Measurements from ENCODE around the gene PAFAH1B2.
"Not testable (repeated sequence)": the region's sequence is repeated elsewhere in the genome, so short reads cannot be mapped to it uniquely, and the experiment has no call there.

The PAFAH1B2 gene

GRCh38 chr11:117206111-117206510, 62.0 kb downstream of the PAFAH1B2 start:
- not testable (repeated sequence) for DNase-seq

- DNase-seq = not testable (repeated sequence)
Observed at GRCh38 chr11:117206859-117207258, 62.8 kb downstream of the PAFAH1B2 start.

- DNase-seq = not testable (repeated sequence)
Observed at GRCh38 chr11:117207481-117207880, 63.4 kb downstream of the PAFAH1B2 start.

- DNase-seq = not testable (repeated sequence)
Observed at GRCh38 chr11:117208710-117209109, 64.6 kb downstream of the PAFAH1B2 start.

- DNase-seq = not testable (repeated sequence)
Observed at GRCh38 chr11:117209351-117210125, 65.5 kb downstream of the PAFAH1B2 start.

GRCh38 chr11:117210620-117211019, 66.5 kb downstream of the PAFAH1B2 start:
- DNase-seq = no peak

- no peak for DNase-seq
Observed at GRCh38 chr11:117212697-117213355, 68.7 kb downstream of the PAFAH1B2 start.

GRCh38 chr11:117214404-117215110, 70.5 kb downstream of the PAFAH1B2 start:
- no peak for DNase-seq

GRCh38 chr11:117217141-117218084, 73.3 kb downstream of the PAFAH1B2 start:
- no peak for DNase-seq

- no peak for DNase-seq
Observed at GRCh38 chr11:117218133-117218915, 74.2 kb downstream of the PAFAH1B2 start.

- DNase-seq = no peak
Observed at GRCh38 chr11:117219001-117219400, 74.9 kb downstream of the PAFAH1B2 start.

- DNase-seq = no peak
Observed at GRCh38 chr11:117219455-117219854, 75.4 kb downstream of the PAFAH1B2 start.

- no peak for DNase-seq
Observed at GRCh38 chr11:117219995-117220394, 75.9 kb downstream of the PAFAH1B2 start.

GRCh38 chr11:117220568-117220967, 76.5 kb downstream of the PAFAH1B2 start:
- DNase-seq = no peak

GRCh38 chr11:117220999-117221774, 77.1 kb downstream of the PAFAH1B2 start:
- DNase-seq = no peak

- peak; percentile 31 for DNase-seq
Observed at GRCh38 chr11:117221775-117222517, 77.9 kb downstream of the PAFAH1B2 start.

- DNase-seq = no peak
Observed at GRCh38 chr11:117222991-117223740, 79.1 kb downstream of the PAFAH1B2 start.

GRCh38 chr11:117223741-117224689, 79.9 kb downstream of the PAFAH1B2 start:
- no peak for DNase-seq

All from HCEC 1CT (cell line).